ENCODE data around the gene POLR3GL. TPM values are rescaled to one million over a fixed set of nuclear protein-coding genes. Genes with fewer than 3 reads are reported as not detected.

The POLR3GL gene
- total and polyA plus RNA-seq, 5 donors = 51.4 to 94.7 (median 53.4) TPM

DNA sequence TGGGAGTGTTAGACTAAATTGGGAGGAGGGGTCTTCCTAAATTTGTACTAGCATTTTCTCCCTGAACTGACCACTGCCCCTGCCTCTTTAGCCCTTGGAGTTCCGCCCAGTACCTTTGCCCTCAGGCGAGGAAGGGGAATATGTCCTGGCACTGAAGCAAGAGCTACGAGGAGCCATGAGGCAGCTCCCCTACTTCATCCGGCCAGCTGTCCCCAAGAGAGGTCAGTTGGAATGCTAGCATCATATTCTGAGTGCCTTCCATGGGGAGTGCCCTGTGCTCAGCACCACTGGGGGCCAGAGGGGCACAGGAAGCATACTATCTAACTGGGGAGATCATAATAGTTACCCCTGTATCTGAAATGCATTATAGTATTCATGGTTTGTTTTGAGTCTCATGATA is 10.7 kb downstream of the POLR3GL start:
- ATAC-seq (no peak), DNase-seq (no peak)
- no peak overlapping the region for H3K27ac ChIP-seq (ENCODE audit: low read length)
- WGBS = 63% methylated on average over 4 of the region's 4 CpGs
- no peaks in the 10 kb centered on the region for H3K27me3 ChIP-seq (ENCODE audit: control insufficient read depth, insufficient read depth)
- intact Hi-C loops (cut with DNase I) = loop anchor here in 1 of 4 donors (5.0 kb wide), 1 partner anchor 37 kb away; no protein-coding TSS in a partner anchor
- no peaks in the 10 kb centered on the region for H3K9me3 ChIP-seq (ENCODE audit: control insufficient read depth, low read length)
- H3K4me3 ChIP-seq (ENCODE audit: low read length) = no peak overlapping the region
- H3K4me1 ChIP-seq (ENCODE audit: control insufficient read depth, insufficient read depth, low read length) = peaks cover 11% of the 10 kb centered on the region

DNA sequence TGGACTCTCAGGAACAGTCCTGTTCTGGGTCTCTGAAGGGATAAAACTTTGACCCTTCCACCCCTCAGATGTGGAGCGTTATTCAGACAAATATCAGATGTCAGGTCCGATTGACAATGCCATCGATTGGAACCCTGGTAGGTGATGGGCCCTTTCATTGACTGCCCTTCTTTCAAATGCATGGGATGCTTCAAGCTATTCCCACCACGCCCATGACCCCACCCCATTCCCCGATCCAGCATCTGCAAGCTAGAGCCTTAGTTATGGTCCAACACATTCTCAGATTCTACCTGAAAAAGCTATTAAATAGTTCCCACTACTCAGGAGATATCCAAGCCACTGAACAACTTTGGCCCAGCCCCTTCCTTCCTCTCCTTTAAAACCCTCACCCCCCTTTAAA is 12.5 kb downstream of the POLR3GL start:
- Histone ChIP-seq H3K4me3 (ENCODE audit: low read length) (no peak overlapping the region), H3K27ac (ENCODE audit: low read length) (peak overlapping the region; percentile 19), H3K27me3 (ENCODE audit: control insufficient read depth, insufficient read depth) (no peaks in the 10 kb centered on the region), H3K9me3 (ENCODE audit: control insufficient read depth, low read length) (no peaks in the 10 kb centered on the region), H3K4me1 (ENCODE audit: control insufficient read depth, insufficient read depth, low read length) (peaks cover 20% of the 10 kb centered on the region)
- no peak for ATAC-seq
- WGBS = 73% methylated on average over 5 of the region's 5 CpGs
- no peak for DNase-seq
- intact Hi-C loops (cut with DNase I) = loop anchor here in 3 of 4 donors (2.0 to 5.0 kb wide), 3 partner anchors 30 to 35 kb away; no protein-coding TSS in a partner anchor

DNA sequence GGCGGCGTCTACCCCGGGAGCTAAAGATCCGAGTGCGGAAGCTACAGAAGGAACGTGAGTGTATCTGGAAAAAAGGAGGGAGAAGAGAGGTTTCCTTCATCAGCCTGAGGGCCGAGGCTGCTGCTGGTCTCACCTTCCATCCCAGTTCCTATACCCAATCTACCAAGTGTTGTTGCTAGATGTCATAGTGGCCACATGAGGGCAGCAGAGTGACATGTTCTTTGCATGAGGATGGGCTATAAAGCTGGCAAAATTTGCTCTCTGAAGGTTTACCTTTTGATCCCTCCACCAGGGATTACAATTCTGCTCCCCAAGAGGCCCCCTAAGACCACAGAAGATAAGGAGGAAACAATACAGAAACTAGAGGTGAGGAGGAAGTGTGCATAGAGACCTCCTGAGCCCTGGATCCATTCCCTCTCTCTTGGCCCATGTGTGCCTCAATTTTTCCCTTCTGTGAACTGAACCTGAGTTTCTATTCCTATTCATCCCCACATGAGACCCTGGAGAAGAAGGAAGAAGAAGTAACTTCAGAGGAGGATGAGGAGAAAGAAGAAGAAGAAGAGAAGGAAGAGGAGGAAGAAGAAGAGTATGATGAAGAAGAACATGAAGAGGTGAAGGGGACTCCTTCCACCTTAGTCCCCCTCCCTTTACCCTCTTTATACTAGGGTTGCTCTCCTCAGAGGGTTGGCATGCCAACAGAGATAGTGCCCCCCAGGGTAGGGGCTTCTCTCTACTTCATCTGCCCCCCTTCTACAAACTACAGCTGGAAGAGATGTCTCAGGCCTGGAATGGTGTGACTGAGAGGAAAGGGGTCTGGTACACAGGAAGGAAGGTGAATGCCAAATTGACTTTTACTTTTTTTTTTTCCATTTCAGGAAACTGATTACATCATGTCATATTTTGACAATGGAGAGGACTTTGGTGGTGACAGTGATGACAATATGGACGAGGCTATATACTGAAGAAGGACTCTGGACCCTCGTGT is 13.3 kb downstream of the POLR3GL start:
- Histone ChIP-seq H3K4me1 (ENCODE audit: control insufficient read depth, insufficient read depth, low read length) (peaks cover 25% of the 10 kb centered on the region), H3K27ac (ENCODE audit: low read length) (peak overlapping the region; percentile 97), H3K9me3 (ENCODE audit: control insufficient read depth, low read length) (no peaks in the 10 kb centered on the region), H3K27me3 (ENCODE audit: control insufficient read depth, insufficient read depth) (no peaks in the 10 kb centered on the region), H3K4me3 (ENCODE audit: low read length) (no peak overlapping the region)
- WGBS = 10% methylated on average over 9 of the region's 9 CpGs
- intact Hi-C loops (cut with DNase I) = loop anchor here in 3 of 4 donors (2.0 to 5.0 kb wide), 3 partner anchors 29 to 35 kb away; no protein-coding TSS in a partner anchor
- peak; percentile 68 to 86 (median 76) for DNase-seq
- peak; percentile 10 to 42 for ATAC-seq

- Histone ChIP-seq H3K4me1 (ENCODE audit: control insufficient read depth, insufficient read depth, low read length) (peaks cover 27% of the 10 kb centered on the region), H3K9me3 (ENCODE audit: control insufficient read depth, low read length) (no peaks in the 10 kb centered on the region), H3K4me3 (ENCODE audit: low read length) (peak overlapping the region; percentile 39), H3K27me3 (ENCODE audit: control insufficient read depth, insufficient read depth) (no peaks in the 10 kb centered on the region), H3K27ac (ENCODE audit: low read length) (peak overlapping the region; percentile 100)
- ATAC-seq = no peak
- DNase-seq = no peak
- intact Hi-C loops (cut with DNase I) = loop anchor here in 1 of 4 donors (5.0 kb wide), 1 partner anchor 34 kb away; no protein-coding TSS in a partner anchor
Observed at GRCh38 chr1:145978471-145978853, 14.0 kb downstream of the POLR3GL start.

GRCh38 chr1:145978854-145979745 is 14.6 kb downstream of the POLR3GL start:
- 3% methylated on average over 9 of the region's 9 CpGs for WGBS
- intact Hi-C loops (cut with DNase I) = loop anchor here in 1 of 4 donors (5.0 kb wide), 1 partner anchor 33 kb away; no protein-coding TSS in a partner anchor
- ATAC-seq (peak; percentile 95 to 97), DNase-seq (peak; percentile 93 to 96 (median 94))
- H3K9me3 ChIP-seq (ENCODE audit: control insufficient read depth, low read length) = no peaks in the 10 kb centered on the region
- no peaks in the 10 kb centered on the region for H3K27me3 ChIP-seq (ENCODE audit: control insufficient read depth, insufficient read depth)
- H3K27ac ChIP-seq (ENCODE audit: low read length) = peak overlapping the region; percentile 100
- H3K4me1 ChIP-seq (ENCODE audit: control insufficient read depth, insufficient read depth, low read length) = peaks cover 27% of the 10 kb centered on the region
- H3K4me3 ChIP-seq (ENCODE audit: low read length) = peak overlapping the region; percentile 39

GRCh38 chr1:145979746-145980456 is 15.4 kb downstream of the POLR3GL start:
- Histone ChIP-seq H3K27me3 (ENCODE audit: control insufficient read depth, insufficient read depth) (no peaks in the 10 kb centered on the region), H3K27ac (ENCODE audit: low read length) (peak overlapping the region; percentile 100), H3K9me3 (ENCODE audit: control insufficient read depth, low read length) (no peaks in the 10 kb centered on the region), H3K4me1 (ENCODE audit: control insufficient read depth, insufficient read depth, low read length) (peaks cover 32% of the 10 kb centered on the region), H3K4me3 (ENCODE audit: low read length) (peak overlapping the region; percentile 26)
- intact Hi-C loops (cut with DNase I) = loop anchor here in 1 of 4 donors (5.0 kb wide), 1 partner anchor 32 kb away; no protein-coding TSS in a partner anchor
- DNase-seq (no peak), ATAC-seq (peak; percentile 2)
- WGBS = 26% methylated on average over 7 of the region's 7 CpGs

GRCh38 chr1:145980457-145980994 is 16.0 kb downstream of the POLR3GL start:
- peak overlapping the region; percentile 26 for H3K4me3 ChIP-seq (ENCODE audit: low read length)
- H3K4me1 ChIP-seq (ENCODE audit: control insufficient read depth, insufficient read depth, low read length) = peaks cover 38% of the 10 kb centered on the region
- intact Hi-C loops (cut with DNase I) = no loop called here
- H3K27me3 ChIP-seq (ENCODE audit: control insufficient read depth, insufficient read depth) = no peaks in the 10 kb centered on the region
- DNase-seq = no peak
- WGBS = 58% methylated on average over 1 of the region's 1 CpG
- peak overlapping the region; percentile 100 for H3K27ac ChIP-seq (ENCODE audit: low read length)
- H3K9me3 ChIP-seq (ENCODE audit: control insufficient read depth, low read length) = no peaks in the 10 kb centered on the region
- peak; percentile 2 to 9 for ATAC-seq

DNA sequence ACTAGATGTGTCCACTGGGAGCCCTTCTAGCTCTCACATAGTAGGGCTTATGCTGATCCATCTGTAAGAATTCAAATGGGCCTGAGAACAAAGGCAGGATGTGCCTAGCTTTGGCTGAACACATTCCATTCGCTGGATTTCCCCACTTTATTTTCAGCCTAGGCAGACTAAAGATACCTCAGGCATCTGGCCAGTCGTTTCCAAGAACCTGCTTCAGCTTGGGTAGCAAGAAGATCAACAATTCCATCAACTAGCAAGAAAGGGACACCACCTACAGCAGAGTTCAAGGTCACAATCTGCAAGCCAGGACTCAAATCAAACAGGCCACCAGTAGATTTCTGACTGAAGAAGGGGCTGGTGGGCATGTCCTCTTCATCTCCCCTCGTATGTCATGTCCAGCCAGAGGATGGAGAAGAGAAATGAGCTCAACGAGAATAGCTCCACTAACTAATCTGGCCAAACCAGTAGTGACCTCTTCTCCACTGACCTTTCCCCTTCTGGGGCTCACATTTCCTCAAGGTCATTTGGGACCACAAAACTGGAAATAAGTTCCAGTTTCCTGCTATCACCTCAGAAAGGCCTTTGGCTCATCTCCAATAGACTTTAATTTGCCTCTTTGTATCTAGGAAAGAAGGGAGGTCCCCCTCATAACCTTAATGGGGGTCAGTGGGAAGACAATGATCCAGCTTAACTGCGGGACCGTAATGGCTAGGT is 17.7 kb downstream of the POLR3GL start:
- 46% methylated on average over 6 of the region's 6 CpGs for WGBS
- intact Hi-C loops (cut with DNase I) = no loop called here

DNA sequence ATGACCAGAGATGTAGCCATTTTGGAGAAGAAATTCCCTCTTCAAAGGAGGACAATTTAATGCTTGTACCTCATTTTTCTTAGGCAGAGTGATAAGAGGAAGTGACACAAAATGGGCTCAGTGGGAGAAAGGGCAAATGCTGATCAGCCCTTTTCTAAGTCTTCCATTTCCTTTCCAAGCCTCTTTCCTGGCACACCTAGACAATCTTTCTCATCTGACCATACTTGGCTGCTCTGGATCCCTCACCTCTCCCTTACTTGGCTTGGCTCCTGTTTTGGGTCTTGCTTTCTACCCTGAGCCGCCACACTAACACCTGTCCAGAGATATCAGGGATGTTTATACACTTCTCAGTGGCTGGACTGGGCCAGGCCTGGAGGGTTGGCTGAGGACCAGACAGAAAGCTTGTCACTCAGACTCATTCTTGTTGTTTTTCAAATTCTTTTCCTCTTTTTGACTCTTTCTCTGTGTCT is 18.8 kb downstream of the POLR3GL start:
- H3K4me3 ChIP-seq (ENCODE audit: low read length) = no peak overlapping the region
- H3K9me3 ChIP-seq (ENCODE audit: control insufficient read depth, low read length) = no peaks in the 10 kb centered on the region
- H3K27me3 ChIP-seq (ENCODE audit: control insufficient read depth, insufficient read depth) = no peaks in the 10 kb centered on the region
- WGBS = 49% methylated on average over 1 of the region's 1 CpG
- peaks cover 42% of the 10 kb centered on the region for H3K4me1 ChIP-seq (ENCODE audit: control insufficient read depth, insufficient read depth, low read length)
- intact Hi-C loops (cut with DNase I) = no loop called here
- DNase-seq (no peak), ATAC-seq (peak in 1 of 2 donors; percentile 0)
- peak overlapping the region; percentile 87 for H3K27ac ChIP-seq (ENCODE audit: low read length)

More for the DNA sequence above, 17.7 kb downstream of the POLR3GL start:
- no peak overlapping the region for H3K4me3 ChIP-seq (ENCODE audit: low read length)
- DNase-seq (no peak), ATAC-seq (no peak)
- H3K27ac ChIP-seq (ENCODE audit: low read length) = peak overlapping the region; percentile 100
- no peaks in the 10 kb centered on the region for H3K9me3 ChIP-seq (ENCODE audit: control insufficient read depth, low read length)
- H3K4me1 ChIP-seq (ENCODE audit: control insufficient read depth, insufficient read depth, low read length) = peaks cover 42% of the 10 kb centered on the region
- no peaks in the 10 kb centered on the region for H3K27me3 ChIP-seq (ENCODE audit: control insufficient read depth, insufficient read depth)

Data from right cardiac atrium (tissue), 5 donors.